Astrocyte of the cerebellum (primary cell): ENCODE results near the gene GPD1.
A peak's percentile ranks its signal among the peaks of the same experiment; 100 is the strongest.

Experiments used
- DNase-seq: peaks from one replicate; pipeline ENCODE4 v3.0.0-alpha.2; 2011; ENCODE audit warnings: low read depth
- H3K4me3 ChIP-seq: 2 replicates; pipeline ENCODE4 v1.5.1; 2011; ENCODE audit warnings: mild to moderate bottlenecking, low read depth, low read length, moderate library complexity
- CTCF ChIP-seq: IDR thresholded peaks from 2 replicates; pipeline ENCODE4 v1.5.1; 2012; ENCODE audit warnings: low read length, low read depth, moderate library complexity, mild to moderate bottlenecking; ENCODE audit errors: missing control alignments
- in situ Hi-C: cut with HindIII; loops from 2 replicates; pipeline ENCODE4 v1.10.0; 2017; ENCODE audit warnings: low sequenced_read_pairs

The GPD1 gene

GRCh38 chr12:50110762-50111351 is 7.0 kb downstream of the GPD1 start:
- DNase-seq, result no peak
- H3K4me3 ChIP-seq, result no peak overlapping the region
- TF ChIP-seq CTCF, result no peak
- in situ Hi-C loops, result no loop called here

GRCh38 chr12:50111395-50111692 is 7.5 kb downstream of the GPD1 start:
- H3K4me3 ChIP-seq, result peak overlapping the region; percentile 22
- no peak for DNase-seq
- no peak for TF ChIP-seq CTCF
- in situ Hi-C loops, result no loop called here

GRCh38 chr12:50111693-50112455 is 8.1 kb downstream of the GPD1 start, which contains the start of gene COX14:
TSS of gene COX14 (plus strand) at chr12:50112236. CDS start at chr12:50120044, 7,808 bp downstream.
- H3K4me3 ChIP-seq, result peak within 1 kb of the TSS; percentile 97
- in situ Hi-C loops, result no loop called here
- DNase-seq, result peak; percentile 99
- TF ChIP-seq CTCF, result peak; percentile 97

- in situ Hi-C loops, result no loop called here
- H3K4me3 ChIP-seq, result peak overlapping the region; percentile 97
- no peak for DNase-seq
- no peak for TF ChIP-seq CTCF
Measured at GRCh38 chr12:50112456-50113218, 8.8 kb downstream of the GPD1 start.

- H3K4me3 ChIP-seq, result no peak overlapping the region
- in situ Hi-C loops, result no loop called here
- no peak for TF ChIP-seq CTCF
- no peak for DNase-seq
Measured at GRCh38 chr12:50117057-50117622, 13.3 kb downstream of the GPD1 start.

- no peak for DNase-seq
- no peak for TF ChIP-seq CTCF
- in situ Hi-C loops, result no loop called here
Measured at GRCh38 chr12:50119387-50119786, 15.6 kb downstream of the GPD1 start.

More at GRCh38 chr12:50119387-50119786, 15.6 kb downstream of the GPD1 start:
- H3K4me3 ChIP-seq, result no peak overlapping the region
